C1 segment of cervical spinal cord (tissue), 14 donors: ENCODE results near the gene CCBE1.

Experiments used
- DNase-seq, 14 donors: peaks; one replicate each; lab custom pipeline; 2025; lab: John Stamatoyannopoulos, UW

Gene CCBE1

GRCh38 chr18:59498506-59499086 lies 198.6 kb downstream of the CCBE1 start:
- DNase-seq = no peak

- DNase-seq = no peak
Observed at GRCh38 chr18:59492756-59493421, 204.3 kb downstream of the CCBE1 start.

DNA sequence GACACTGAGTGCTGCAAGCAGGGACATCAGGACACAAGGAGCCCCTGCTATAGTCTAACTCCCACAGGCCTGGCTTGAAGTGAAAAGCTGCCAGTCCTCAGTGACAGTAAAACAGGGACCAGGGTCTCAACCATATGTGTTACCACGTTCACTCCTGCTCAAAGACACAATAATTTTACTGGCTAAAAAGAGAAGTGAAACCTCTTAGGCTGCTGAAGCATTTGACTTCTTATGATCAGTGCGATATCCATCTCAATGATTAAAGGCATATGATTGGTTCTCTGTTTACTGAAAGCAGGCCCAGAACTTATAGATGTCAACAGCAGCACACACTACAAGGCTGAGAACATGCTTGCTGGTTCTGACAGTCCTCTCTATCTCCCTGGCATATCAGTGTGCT lies 208.3 kb downstream of the CCBE1 start:
- DNase-seq = no peak

DNA sequence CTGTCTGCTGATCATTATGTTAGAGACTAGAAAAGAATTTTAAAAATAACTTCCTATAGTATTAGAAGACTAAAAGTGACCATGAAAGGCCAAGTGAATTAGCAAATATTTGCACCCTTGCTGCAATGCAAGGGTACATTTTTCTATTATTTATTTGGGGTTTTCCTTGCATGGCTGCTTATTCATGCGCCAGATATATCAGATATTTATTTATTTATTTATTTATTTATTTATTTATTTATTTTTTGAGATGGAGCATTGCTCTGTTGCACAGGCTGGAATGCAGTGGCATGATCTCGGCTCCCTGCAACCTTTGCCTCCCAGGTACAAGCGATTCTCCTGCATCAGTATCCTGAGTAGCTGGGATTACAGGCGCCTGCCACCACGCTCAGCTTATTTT lies 211.8 kb downstream of the CCBE1 start:
- DNase-seq = no peak

- no peak for DNase-seq
Observed at GRCh38 chr18:59484561-59485328, 212.5 kb downstream of the CCBE1 start.

GRCh38 chr18:59484131-59484530 lies 213.1 kb downstream of the CCBE1 start:
- DNase-seq = no peak

- DNase-seq = no peak
Observed at GRCh38 chr18:59481436-59481835, 215.8 kb downstream of the CCBE1 start.

- DNase-seq = no peak
Observed at GRCh38 chr18:59479776-59480175, 217.4 kb downstream of the CCBE1 start.

GRCh38 chr18:59478591-59478990 lies 218.6 kb downstream of the CCBE1 start:
- no peak for DNase-seq

DNA sequence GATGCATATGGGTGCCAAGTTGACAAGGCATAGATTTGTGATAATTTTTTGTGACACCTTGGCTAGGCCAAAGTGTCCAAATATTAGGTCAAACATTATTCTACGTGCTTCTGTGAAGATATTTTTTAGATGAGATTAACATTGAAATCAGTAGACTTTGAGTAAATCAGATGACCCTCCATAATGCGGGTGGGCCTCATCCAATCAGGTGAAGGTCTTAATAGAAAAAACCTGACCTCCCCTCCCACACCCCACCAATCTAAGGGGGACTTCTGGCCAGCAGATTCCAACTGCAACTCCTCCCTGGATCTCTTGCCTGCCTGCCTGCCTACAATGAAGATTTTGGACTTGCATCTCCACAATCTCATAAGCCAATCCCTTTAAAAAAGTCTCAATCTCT lies 219.4 kb downstream of the CCBE1 start:
- no peak for DNase-seq

GRCh38 chr18:59470561-59471121 lies 226.6 kb downstream of the CCBE1 start:
- DNase-seq = peak in 1 of 14 donors; percentile 81

GRCh38 chr18:59469463-59470180 lies 227.6 kb downstream of the CCBE1 start:
- DNase-seq = no peak

DNA sequence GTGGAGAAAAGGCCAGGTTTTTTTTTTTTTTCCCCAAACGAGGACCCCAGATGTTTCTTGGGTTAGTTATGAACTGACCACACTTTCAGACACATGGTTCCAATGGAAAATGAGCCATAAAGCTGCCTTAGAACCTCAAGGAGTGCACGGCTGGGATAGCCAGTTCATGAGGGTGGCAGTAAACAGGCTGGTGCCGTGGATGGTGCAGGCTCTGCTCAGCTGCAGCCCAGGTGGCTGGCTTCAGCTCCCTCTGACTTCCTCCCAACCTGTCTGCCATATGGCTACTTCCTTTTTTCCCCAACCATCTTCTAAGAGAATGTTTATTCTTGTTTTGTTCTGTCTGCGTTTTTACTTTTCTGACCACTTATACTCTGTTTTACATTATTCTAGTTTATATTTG lies 228.4 kb downstream of the CCBE1 start:
- peak in 1 of 14 donors; percentile 36 for DNase-seq

DNA sequence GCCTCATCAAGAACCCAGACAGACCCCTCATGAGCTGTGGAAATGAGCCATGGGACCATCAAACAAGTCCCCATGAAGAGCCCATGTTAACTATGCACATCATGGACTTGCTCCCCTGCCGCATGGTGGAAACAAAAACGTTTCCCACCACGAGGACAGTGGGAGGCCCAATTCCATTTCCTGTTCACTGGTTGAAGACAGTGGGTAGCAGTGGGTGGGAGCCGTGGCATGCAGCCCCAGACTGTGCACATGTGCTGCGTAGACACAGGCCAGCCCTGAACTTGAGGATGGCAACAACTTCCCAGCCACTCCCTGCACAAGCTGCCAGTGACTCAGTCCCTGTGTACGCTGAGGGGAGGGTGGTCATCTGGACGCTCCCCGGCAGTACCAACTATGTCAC lies 229.7 kb downstream of the CCBE1 start:
- no peak for DNase-seq

DNA sequence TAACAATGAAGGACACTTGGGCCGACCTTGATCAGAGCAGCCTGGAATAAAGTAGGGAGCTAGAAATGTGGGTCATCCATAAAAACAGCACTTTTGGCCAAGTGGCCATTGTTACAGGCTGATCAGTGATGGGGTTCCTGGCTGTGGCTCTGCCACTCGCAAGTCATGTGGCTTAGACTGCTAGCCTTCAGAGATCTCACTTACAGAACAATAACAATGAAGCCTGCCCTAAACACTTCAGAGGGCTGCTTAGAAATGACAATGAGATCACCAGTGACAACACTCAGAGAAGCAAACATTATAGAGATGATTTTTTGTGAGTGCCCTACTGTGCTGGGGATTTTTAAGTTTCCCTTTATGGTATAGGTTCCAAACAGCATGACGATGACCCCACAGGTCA lies 230.2 kb downstream of the CCBE1 start:
- no peak for DNase-seq

- no peak for DNase-seq
Observed at GRCh38 chr18:59464486-59464885, 232.7 kb downstream of the CCBE1 start.

DNA sequence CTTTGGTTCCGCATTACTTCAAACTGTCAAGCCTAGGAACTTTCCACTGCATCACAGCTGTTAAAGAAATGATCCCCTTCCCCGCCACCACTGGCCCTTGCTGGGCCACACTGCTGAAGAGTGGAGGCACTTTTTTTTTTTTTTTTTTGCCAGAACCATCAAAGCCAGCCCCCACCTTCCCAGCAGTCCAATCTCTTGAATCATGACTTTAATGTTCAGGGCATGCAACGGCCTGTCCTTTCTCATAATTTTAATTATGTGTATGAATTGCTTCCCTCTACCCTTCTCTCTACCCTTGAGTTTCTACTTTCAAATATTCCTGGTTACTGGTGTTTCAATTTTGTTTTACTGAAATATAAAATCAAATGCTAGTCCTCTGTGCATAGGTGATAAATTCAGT lies 236.1 kb downstream of the CCBE1 start:
- DNase-seq = no peak

DNA sequence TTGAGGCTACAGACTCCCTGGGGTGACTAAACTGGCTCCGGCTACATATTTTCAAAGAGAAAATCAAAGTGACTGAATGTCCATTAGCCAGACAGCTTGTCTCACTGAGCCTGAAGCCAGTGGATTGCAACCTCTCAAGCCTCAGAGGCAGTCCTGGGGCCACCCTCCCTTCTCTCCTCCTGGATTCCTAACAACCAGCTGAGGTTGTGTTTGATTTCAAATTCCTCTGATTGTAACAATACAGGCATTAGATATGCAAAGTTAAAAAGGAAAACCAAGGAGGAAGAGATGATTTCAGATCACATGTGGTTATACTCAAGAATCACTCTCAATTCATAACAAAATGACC lies 237.2 kb downstream of the CCBE1 start:
- no peak for DNase-seq

DNA sequence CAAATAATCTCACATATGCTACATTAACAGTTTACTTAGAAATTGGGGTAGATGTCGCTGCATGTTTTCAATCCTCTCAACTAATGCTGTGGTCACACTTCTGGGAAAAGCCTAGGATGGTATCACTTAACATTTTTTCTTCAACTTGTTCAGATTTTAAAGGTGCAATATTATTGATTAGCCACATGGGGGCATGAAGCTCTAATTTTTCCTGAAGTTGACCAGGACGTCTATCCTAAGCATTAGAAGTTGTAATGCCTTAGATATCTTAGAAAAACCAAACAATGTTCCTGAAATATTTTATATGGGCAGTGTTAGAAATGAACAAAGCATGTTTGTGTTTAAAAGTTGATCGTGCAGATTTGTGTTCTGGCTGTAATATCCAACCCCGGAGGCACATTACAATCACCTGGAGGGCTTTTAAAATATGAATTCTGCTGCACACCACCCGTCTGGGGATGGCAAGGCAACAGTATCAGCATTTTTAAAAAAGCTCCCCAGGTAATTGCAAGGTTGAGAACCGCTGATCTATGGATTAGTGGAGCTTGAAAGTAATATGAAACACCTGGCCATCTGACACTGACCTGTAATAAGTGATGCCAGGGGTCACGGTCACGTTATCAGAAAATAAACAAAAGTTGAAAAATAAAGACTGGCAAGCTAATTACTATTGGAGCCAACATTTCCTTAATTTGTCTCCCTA lies 237.7 kb downstream of the CCBE1 start:
- no peak for DNase-seq

GRCh38 chr18:59458575-59458974 lies 238.6 kb downstream of the CCBE1 start:
- DNase-seq = no peak

GRCh38 chr18:59456657-59457056 lies 240.6 kb downstream of the CCBE1 start:
- no peak for DNase-seq
